HepG2 (cell line): ENCODE measurements around the gene ESRRB. TPM values are rescaled to one million over a fixed set of nuclear protein-coding genes. Genes with fewer than 3 reads are reported as not detected.

Experiments
- ATAC-seq: fragments of 200-7000 bp; cut with Tn5 transposase; 3 replicates; pipeline ENCODE4 v1.9.1; 2020; ENCODE audit warnings: mild to moderate bottlenecking, moderate library complexity
- BruUV-seq: library from RNA; stranded (reverse); fragments of 400-500 nt; replicated peaks from 2 replicates; lab custom pipeline; 2021; lab: Mats Ljungman, UMichigan
- CTCF ChIA-PET: fragments of 300-600 bp; formaldehyde crosslinking; extraction: SDS; loops from one replicate; lab custom pipeline; 2021; ENCODE audit warnings: low total read pairs, inconsistent platforms, low intra/inter-chr PET ratio; lab: Yijun Ruan, JAX
- POLR2A ChIA-PET: fragments of 350-600 bp; sonication (Branson Sonifier 250); formaldehyde crosslinking; loops from one replicate; lab custom pipeline; 2020; ENCODE audit warnings: antibody characterized with exemption, inconsistent platforms; lab: Yijun Ruan, JAX
- DNase-seq: peaks from one replicate; pipeline ENCODE4 v3.0.0-alpha.2; 2015; ENCODE audit warnings: low spot score
- FAIRE-seq: peaks from 3 replicates; lab custom pipeline; 2011; peaks lifted over from hg19 to GRCh38; lab: Jason Lieb, UNC
- H2AFZ ChIP-seq: one replicate; pipeline ENCODE4 v1.6.1; 2011; ENCODE audit warnings: low read length, inconsistent platforms
- H3K27ac ChIP-seq: fragments of 300-600 bp; 3 replicates; pipeline ENCODE4 v1.8.0; 2011; ENCODE audit warnings: mixed run types, mild to moderate bottlenecking, mixed read lengths, low read length, inconsistent platforms; ENCODE audit not compliant: insufficient read depth; ENCODE audit errors: extremely low read length
- H3K27me3 ChIP-seq, 2 experiments: fragments of 200-600 bp in 1 of 2; 2 replicates in 1 of 2; 3 replicates in 1 of 2; pipeline versions ENCODE4 v1.6.0 to v1.8.0; 2011; ENCODE audit warnings: low read length in 2 of 2, mild to moderate bottlenecking in 2 of 2, moderate library complexity in 2 of 2, inconsistent platforms in 1 of 2; ENCODE audit not compliant: insufficient read depth in 2 of 2, control insufficient read depth in 1 of 2
- H3K36me3 ChIP-seq, 2 experiments: fragments of 200-600 bp in 1 of 2; replicated peaks in 1 of 2; 2 replicates in 1 of 2; 3 replicates in 1 of 2; pipeline versions ENCODE4 v1.5.1 to v1.8.0; 2011; ENCODE audit warnings: low read length in 2 of 2, inconsistent platforms in 1 of 2; ENCODE audit not compliant: insufficient read depth in 2 of 2, control insufficient read depth in 1 of 2
- H3K4me1 ChIP-seq: 2 replicates; pipeline ENCODE4 v1.5.1; 2012; ENCODE audit warnings: low read length, inconsistent platforms; ENCODE audit not compliant: insufficient read depth
- H3K4me2 ChIP-seq: 2 replicates; pipeline ENCODE4 v1.6.0; 2011; ENCODE audit warnings: low read depth, low read length, inconsistent platforms
- H3K4me3 ChIP-seq, 3 experiments: fragments of 200-600 bp in 1 of 3; sonication (generic), shearing (Covaris generic) in 1 of 3; replicated peaks in 1 of 3; 2 replicates each; pipeline ENCODE4 v1.5.1; 2011 to 2016; ENCODE audit warnings: low read length in 3 of 3, inconsistent platforms in 2 of 3, low read depth in 2 of 3, mild to moderate bottlenecking in 2 of 3, control low read depth in 1 of 3, mixed read lengths in 1 of 3; ENCODE audit not compliant: insufficient read depth in 1 of 3
- H3K79me2 ChIP-seq: one replicate; pipeline ENCODE4 v1.6.1; 2011; ENCODE audit warnings: low read length, inconsistent platforms; ENCODE audit not compliant: insufficient read depth
- H3K9ac ChIP-seq: 2 replicates; pipeline ENCODE4 v1.6.0; 2011; ENCODE audit warnings: mild to moderate bottlenecking, low read depth, low read length, inconsistent platforms; ENCODE audit not compliant: insufficient read depth
- H3K9me3 ChIP-seq: 2 replicates; pipeline ENCODE4 v1.5.1; 2012; ENCODE audit warnings: mild to moderate bottlenecking, low read length
- H4K20me1 ChIP-seq: 2 replicates; pipeline ENCODE4 v1.6.0; 2011; ENCODE audit warnings: inconsistent platforms, mild to moderate bottlenecking, low read length, moderate library complexity; ENCODE audit not compliant: insufficient read depth
- ASH2L ChIP-seq: fragments of 300-600, 200-600 bp; sonication (generic); IDR thresholded peaks from 2 replicates; pipeline ENCODE4 v1.7.0; 2017; ENCODE audit warnings: low read depth, mild to moderate bottlenecking, moderate library complexity, mixed read lengths, low read length; ENCODE audit not compliant: insufficient read length
- ATM ChIP-seq: fragments of 450-650 bp; IDR thresholded peaks from 2 replicates; pipeline ENCODE4 v1.7.1; 2017; ENCODE audit warnings: mild to moderate bottlenecking, borderline replicate concordance
- DNMT3B ChIP-seq: conservative IDR thresholded peaks from 2 replicates; pipeline ENCODE4 v1.6.1; 2016; ENCODE audit warnings: missing biosample characterization, control low read depth
- FOSL2 ChIP-seq: sonication (generic); formaldehyde crosslinking; IDR thresholded peaks from 2 replicates; pipeline ENCODE4 v1.4.0; 2020; ENCODE audit warnings: missing genetic modification reagents
- FOXP1 ChIP-seq, 2 experiments: fragments of 450-650 bp in 1 of 2; IDR thresholded peaks; 2 replicates each; pipeline ENCODE4 v1.6.1; 2017 to 2018; ENCODE audit warnings: antibody characterized with exemption in 1 of 2
- HDAC2 ChIP-seq: sonication (generic); formaldehyde crosslinking; IDR thresholded peaks from 2 replicates; pipeline ENCODE4 v1.4.0; 2020; ENCODE audit warnings: missing genetic modification reagents
- MIER3 ChIP-seq: IDR thresholded peaks from 2 replicates; pipeline ENCODE4 v1.6.1; 2016; ENCODE audit warnings: missing compliant biosample characterization, borderline replicate concordance
- NAIF1 ChIP-seq: sonication (generic); formaldehyde crosslinking; IDR thresholded peaks from 2 replicates; pipeline ENCODE4 v1.5.0; 2020; ENCODE audit warnings: mild to moderate bottlenecking, missing genetic modification reagents, borderline replicate concordance
- NFKB2 ChIP-seq: sonication (generic); formaldehyde crosslinking; IDR thresholded peaks from 2 replicates; pipeline ENCODE4 v1.4.0; 2020; ENCODE audit warnings: missing genetic modification reagents, borderline replicate concordance
- SAP130 ChIP-seq: IDR thresholded peaks from 2 replicates; pipeline ENCODE4 v1.6.1; 2016; ENCODE audit warnings: low read depth
- SMARCC2 ChIP-seq: fragments of 450-650 bp; IDR thresholded peaks from 2 replicates; pipeline ENCODE4 v1.6.1; 2017; ENCODE audit warnings: antibody characterized with exemption, mild to moderate bottlenecking
- ZEB1 ChIP-seq: IDR thresholded peaks from 2 replicates; pipeline ENCODE4 v1.6.1; 2012; ENCODE audit warnings: mild to moderate bottlenecking, low read depth, inconsistent platforms; ENCODE audit not compliant: insufficient replicate concordance
- ZNF724P ChIP-seq: sonication (generic); formaldehyde crosslinking; IDR thresholded peaks from 2 replicates; pipeline ENCODE4 v1.8.0; 2022; ENCODE audit warnings: missing genetic modification reagents, borderline replicate concordance
- WGBS: methylation state at CpG from one replicate; pipeline ENCODE4 v1.1.6; 2017; ENCODE audit warnings: low lambda C conversion rate; 5-methylcytosine and 5-hydroxymethylcytosine counted together
- in situ Hi-C: cut with HindIII; loops from 2 replicates; pipeline ENCODE4 v1.10.0; 2017; ENCODE audit warnings: low pct_unique_long_range_greater_than_20kb; ENCODE audit not compliant: extremely low pct_ligation_motif_present
- intact Hi-C: fragments of 100-400 bp; cut with micrococcal nuclease; formaldehyde crosslinking; loops from one replicate; pipeline ENCODE4 v1.10.0; 2022; ENCODE audit not compliant: unreplicated experiment
- polyA plus RNA-seq, 8 experiments: library from polyadenylated mRNA; depleted of rRNA in 3 of 8; stranded (reverse) in 7 of 8; unstranded in 1 of 8; fragments of >200 nt; fragmentation: Illumina TruSeq in 4 of 8; extraction: Trizol in 4 of 8; gene quantifications; 2 replicates each; pipeline versions ENCODE4 v1.2.1 to v1.2.3, GENCODE V29; 2011 to 2016; ENCODE audit warnings: low read depth in 4 of 8, missing spikeins in 1 of 8, mixed read lengths in 1 of 8; ENCODE audit not compliant: insufficient read depth in 1 of 8
- total RNA-seq, 5 experiments: library from RNA; depleted of rRNA; stranded (reverse); fragments of >200 nt; fragmentation: Illumina TruSeq; extraction: Trizol; gene quantifications; 2 replicates each; pipeline ENCODE4 v1.2.3, GENCODE V29; 2016; ENCODE audit warnings: low read depth in 1 of 5
- TF ChIP-seq, protein P1 (sequence below): sonication (generic); formaldehyde crosslinking; IDR thresholded peaks from 2 replicates; pipeline ENCODE4 v1.8.0; 2022; ENCODE audit warnings: missing genetic modification reagents, mild to moderate bottlenecking, moderate library complexity, borderline replicate concordance
- TF ChIP-seq, protein P2 (sequence below): sonication (generic); formaldehyde crosslinking; conservative IDR thresholded peaks from 2 replicates; pipeline ENCODE4 v1.4.0; 2020; ENCODE audit warnings: missing genetic modification reagents
- TF ChIP-seq, protein P3 (sequence below): sonication (generic); formaldehyde crosslinking; IDR thresholded peaks from 2 replicates; pipeline ENCODE4 v1.5.0; 2020; ENCODE audit warnings: mild to moderate bottlenecking, missing genetic modification reagents
- TF ChIP-seq, protein P4 (sequence below): sonication (generic); formaldehyde crosslinking; IDR thresholded peaks from 2 replicates; pipeline ENCODE4 v1.4.0; 2020; ENCODE audit warnings: missing genetic modification reagents, borderline replicate concordance

ESRRB gene
- total and polyA plus RNA-seq, 2 of the 13 experiments (the other 11 are each of a cell fraction or from before 2014, with no cell fraction given): 0.04 to 0.33 TPM

DNA sequence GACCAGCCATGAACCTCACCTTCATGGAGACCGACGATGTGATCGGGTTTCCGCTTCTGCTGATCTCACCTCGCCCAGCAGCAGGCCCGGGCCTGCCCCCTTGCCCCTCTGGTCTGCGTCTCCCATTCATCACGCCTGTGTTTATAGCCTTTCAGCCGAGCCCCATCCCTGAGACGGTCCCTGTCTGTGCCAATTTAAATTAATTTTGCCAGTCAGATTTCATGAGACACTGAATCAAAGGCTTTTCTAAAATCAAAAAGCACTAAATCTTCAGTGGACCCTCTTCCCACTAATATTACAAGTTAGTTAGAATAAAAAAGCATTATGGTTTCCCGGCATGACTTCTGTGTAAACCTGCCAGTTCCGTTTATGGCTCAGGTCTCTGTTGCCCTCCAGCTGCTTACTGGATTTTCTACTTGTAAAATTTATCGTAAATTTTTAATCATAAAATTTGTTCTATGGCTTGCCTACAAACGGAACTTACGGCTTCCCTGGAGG, 155.9 kb downstream of the ESRRB start:
- 37% methylated on average over 15 of the region's 15 CpGs for WGBS
- no peaks in the 10 kb centered on the region for H3K79me2 ChIP-seq
- ATAC-seq: no peak
- no peaks in the 10 kb centered on the region for H3K36me3 ChIP-seq
- H3K4me1 ChIP-seq: 0 out of 2 replicates have a peak, but pooled peaks cover 6% of the 10 kb centered on the region
- ChIA-PET CTCF (no interaction called here), POLR2A (no interaction called here)
- H3K27me3 ChIP-seq: peaks cover 0 to 12% of the 10 kb centered on the region in 2 experiments; a peak in 2 of 5 replicates
- DNase-seq: no peak
- H3K27ac ChIP-seq: no peak overlapping the region
- BruUV-seq: no TSS peak
- intact Hi-C loops: no loop called here
- H3K9me3 ChIP-seq: no peaks in the 10 kb centered on the region
- FAIRE-seq: no peak
- H4K20me1 ChIP-seq: no peaks in the 10 kb centered on the region
- H3K4me3 ChIP-seq: no peak overlapping the region
- H2AFZ ChIP-seq: no peak overlapping the region
- no peak overlapping the region for H3K9ac ChIP-seq
- H3K4me2 ChIP-seq: no peak overlapping the region
- in situ Hi-C loops: no loop called here
- TF ChIP-seq, protein P1, sequence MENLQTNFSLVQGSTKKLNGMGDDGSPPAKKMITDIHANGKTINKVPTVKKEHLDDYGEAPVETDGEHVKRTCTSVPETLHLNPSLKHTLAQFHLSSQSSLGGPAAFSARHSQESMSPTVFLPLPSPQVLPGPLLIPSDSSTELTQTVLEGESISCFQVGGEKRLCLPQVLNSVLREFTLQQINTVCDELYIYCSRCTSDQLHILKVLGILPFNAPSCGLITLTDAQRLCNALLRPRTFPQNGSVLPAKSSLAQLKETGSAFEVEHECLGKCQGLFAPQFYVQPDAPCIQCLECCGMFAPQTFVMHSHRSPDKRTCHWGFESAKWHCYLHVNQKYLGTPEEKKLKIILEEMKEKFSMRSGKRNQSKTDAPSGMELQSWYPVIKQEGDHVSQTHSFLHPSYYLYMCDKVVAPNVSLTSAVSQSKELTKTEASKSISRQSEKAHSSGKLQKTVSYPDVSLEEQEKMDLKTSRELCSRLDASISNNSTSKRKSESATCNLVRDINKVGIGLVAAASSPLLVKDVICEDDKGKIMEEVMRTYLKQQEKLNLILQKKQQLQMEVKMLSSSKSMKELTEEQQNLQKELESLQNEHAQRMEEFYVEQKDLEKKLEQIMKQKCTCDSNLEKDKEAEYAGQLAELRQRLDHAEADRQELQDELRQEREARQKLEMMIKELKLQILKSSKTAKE (CRISPR knock-in tag): no peak
- TF ChIP-seq HDAC2 (CRISPR knock-in tag) (no peak), ZNF724P (no peak), ATM (no peak), FOSL2 (CRISPR knock-in tag) (no peak), MIER3 (no peak), DNMT3B (no peak), FOXP1 (IDR thresholded peaks at IDR 0.05) (no peak), FOXP1 (CRISPR knock-in tag; IDR thresholded peaks at IDR 0.05) (no peak), NFKB2 (CRISPR knock-in tag) (no peak), NAIF1 (CRISPR knock-in tag) (no peak), SAP130 (no peak), SMARCC2 (no peak), ZEB1 (no peak), ASH2L (no peak)
- TF ChIP-seq, protein P2, sequence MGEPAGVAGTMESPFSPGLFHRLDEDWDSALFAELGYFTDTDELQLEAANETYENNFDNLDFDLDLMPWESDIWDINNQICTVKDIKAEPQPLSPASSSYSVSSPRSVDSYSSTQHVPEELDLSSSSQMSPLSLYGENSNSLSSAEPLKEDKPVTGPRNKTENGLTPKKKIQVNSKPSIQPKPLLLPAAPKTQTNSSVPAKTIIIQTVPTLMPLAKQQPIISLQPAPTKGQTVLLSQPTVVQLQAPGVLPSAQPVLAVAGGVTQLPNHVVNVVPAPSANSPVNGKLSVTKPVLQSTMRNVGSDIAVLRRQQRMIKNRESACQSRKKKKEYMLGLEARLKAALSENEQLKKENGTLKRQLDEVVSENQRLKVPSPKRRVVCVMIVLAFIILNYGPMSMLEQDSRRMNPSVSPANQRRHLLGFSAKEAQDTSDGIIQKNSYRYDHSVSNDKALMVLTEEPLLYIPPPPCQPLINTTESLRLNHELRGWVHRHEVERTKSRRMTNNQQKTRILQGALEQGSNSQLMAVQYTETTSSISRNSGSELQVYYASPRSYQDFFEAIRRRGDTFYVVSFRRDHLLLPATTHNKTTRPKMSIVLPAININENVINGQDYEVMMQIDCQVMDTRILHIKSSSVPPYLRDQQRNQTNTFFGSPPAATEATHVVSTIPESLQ (CRISPR knock-in tag): no peak
- TF ChIP-seq, protein P3, sequence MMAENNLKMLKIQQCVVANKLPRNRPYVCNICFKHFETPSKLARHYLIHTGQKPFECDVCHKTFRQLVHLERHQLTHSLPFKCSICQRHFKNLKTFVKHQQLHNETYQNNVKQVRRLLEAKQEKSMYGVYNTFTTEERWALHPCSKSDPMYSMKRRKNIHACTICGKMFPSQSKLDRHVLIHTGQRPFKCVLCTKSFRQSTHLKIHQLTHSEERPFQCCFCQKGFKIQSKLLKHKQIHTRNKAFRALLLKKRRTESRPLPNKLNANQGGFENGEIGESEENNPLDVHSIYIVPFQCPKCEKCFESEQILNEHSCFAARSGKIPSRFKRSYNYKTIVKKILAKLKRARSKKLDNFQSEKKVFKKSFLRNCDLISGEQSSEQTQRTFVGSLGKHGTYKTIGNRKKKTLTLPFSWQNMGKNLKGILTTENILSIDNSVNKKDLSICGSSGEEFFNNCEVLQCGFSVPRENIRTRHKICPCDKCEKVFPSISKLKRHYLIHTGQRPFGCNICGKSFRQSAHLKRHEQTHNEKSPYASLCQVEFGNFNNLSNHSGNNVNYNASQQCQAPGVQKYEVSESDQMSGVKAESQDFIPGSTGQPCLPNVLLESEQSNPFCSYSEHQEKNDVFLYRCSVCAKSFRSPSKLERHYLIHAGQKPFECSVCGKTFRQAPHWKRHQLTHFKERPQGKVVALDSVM (CRISPR knock-in tag): no peak
- TF ChIP-seq, protein P4, sequence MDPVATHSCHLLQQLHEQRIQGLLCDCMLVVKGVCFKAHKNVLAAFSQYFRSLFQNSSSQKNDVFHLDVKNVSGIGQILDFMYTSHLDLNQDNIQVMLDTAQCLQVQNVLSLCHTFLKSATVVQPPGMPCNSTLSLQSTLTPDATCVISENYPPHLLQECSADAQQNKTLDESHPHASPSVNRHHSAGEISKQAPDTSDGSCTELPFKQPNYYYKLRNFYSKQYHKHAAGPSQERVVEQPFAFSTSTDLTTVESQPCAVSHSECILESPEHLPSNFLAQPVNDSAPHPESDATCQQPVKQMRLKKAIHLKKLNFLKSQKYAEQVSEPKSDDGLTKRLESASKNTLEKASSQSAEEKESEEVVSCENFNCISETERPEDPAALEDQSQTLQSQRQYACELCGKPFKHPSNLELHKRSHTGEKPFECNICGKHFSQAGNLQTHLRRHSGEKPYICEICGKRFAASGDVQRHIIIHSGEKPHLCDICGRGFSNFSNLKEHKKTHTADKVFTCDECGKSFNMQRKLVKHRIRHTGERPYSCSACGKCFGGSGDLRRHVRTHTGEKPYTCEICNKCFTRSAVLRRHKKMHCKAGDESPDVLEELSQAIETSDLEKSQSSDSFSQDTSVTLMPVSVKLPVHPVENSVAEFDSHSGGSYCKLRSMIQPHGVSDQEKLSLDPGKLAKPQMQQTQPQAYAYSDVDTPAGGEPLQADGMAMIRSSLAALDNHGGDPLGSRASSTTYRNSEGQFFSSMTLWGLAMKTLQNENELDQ (CRISPR knock-in tag): no peak
